Measurements from ENCODE around the gene THSD7A.

- TF ChIP-seq CTCF (IDR thresholded peaks at IDR 0.05) (no peak), POLR2A (IDR thresholded peaks at IDR 0.05) (no peak)
Observed at GRCh38 chr7:11642276-11642675, 189.7 kb downstream of the THSD7A start.

Data from lower leg skin (tissue), 3 donors.